Measurements from ENCODE around the gene SLC5A9. TPM values are rescaled to one million over a fixed set of nuclear protein-coding genes. Genes with fewer than 3 reads are reported as not detected.

Gene SLC5A9
- total RNA-seq (ENCODE audit: low replicate concordance), result not detected in 2 replicates

DNA sequence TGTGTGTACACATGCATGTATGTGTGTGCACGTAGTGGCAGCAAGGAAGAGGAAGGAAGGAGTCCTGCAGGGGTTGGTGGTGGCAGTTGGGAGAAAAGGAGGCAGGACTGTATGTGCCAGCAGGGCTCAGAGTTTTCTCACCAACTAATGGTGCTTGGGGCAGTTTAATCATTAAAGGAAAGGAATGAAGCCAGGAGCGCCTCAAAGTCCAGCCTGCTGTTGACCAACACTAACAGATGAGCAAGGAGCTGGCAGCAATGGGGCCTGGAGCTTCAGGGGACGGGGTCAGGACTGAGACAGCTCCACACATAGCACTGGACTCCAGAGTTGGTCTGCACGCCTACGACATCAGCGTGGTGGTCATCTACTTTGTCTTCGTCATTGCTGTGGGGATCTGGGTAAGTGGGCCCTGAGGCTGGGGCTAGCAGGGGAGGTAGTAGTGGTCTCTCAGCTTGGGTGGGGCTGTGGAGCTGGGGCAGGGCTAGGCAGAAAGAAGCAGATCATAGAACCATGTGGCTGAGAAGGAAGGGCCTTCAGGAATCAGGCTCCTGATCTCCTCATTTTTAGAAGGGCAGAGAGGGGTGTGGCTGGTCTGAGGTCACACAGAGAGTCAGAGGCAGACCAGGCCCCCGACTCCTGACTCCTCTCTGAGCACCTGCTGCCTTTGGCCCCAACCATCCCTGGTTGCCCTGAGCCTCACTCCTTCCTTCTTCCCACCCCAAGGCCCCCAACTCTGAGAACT lies at the start of gene SLC5A9:
TSS of gene SLC5A9 (plus strand) at position 216 of the 742 bp plus-strand sequence. CDS start at position 237, 21 bp downstream.

Other genes starting within 250 kb of the SLC5A9 start
- gene TRABD2B, start 225.3 kb upstream of the SLC5A9 start, total RNA-seq (ENCODE audit: low replicate concordance), result under 0.01 TPM in 1 of 2 replicates, not detected in the other
- 3.8 and 5.9 TPM in 2 replicates for gene SPATA6, start 249.5 kb downstream of the SLC5A9 start, total RNA-seq (ENCODE audit: low replicate concordance)